Measurements from ENCODE around the gene USP34.
A peak's percentile ranks its signal among the peaks of the same experiment; 100 is the strongest.

The USP34 gene

GRCh38 chr2:61426267-61426897 lies 44.5 kb downstream of the USP34 start:
- no peaks in the 10 kb centered on the region for H3K4me1 ChIP-seq (ENCODE audit: control insufficient read depth in 2 of 2, insufficient read depth in 1 of 2, low read depth in 1 of 2, low read length in 2 of 2)
- no peak overlapping the region for H3K23ac ChIP-seq (ENCODE audit: low read depth, low read length, poor library complexity)
- no peak overlapping the region for H3K27ac ChIP-seq (replicated peaks; ENCODE audit: low read length)
- no peak overlapping the region for H4K8ac ChIP-seq (ENCODE audit: low read depth, low read length)
- H3K27me3 ChIP-seq (ENCODE audit: control insufficient read depth in 3 of 3, insufficient read depth in 3 of 3, low read depth in 1 of 3, low read length in 3 of 3): no peaks in the 10 kb centered on the region
- H2BK12ac ChIP-seq (ENCODE audit: low read length): no peak overlapping the region
- H2AFZ ChIP-seq (ENCODE audit: low read length): no peak overlapping the region
- H3K4me2 ChIP-seq (ENCODE audit: insufficient read depth, low read length, poor library complexity, severe bottlenecking): no peak overlapping the region
- peaks cover 0 to 3% of the 10 kb centered on the region in 2 donors for H3K9me3 ChIP-seq (replicated peaks in 1 of 2; ENCODE audit: control insufficient read depth in 2 of 2, insufficient read depth in 1 of 2, low read depth in 1 of 2, low read length in 2 of 2)
- no peak overlapping the region for H2BK120ac ChIP-seq (ENCODE audit: low read depth, low read length)
- H2BK15ac ChIP-seq (ENCODE audit: low read length): no peak overlapping the region
- DNase-seq (ENCODE audit: low spot score): peak; percentile 26
- H3K14ac ChIP-seq (ENCODE audit: low read length): no peak overlapping the region
- no peak overlapping the region for H3K9ac ChIP-seq (ENCODE audit: low read depth, low read length, poor library complexity)
- H2AK5ac ChIP-seq (ENCODE audit: low read depth, low read length): no peak overlapping the region
- peaks cover 3% of the 10 kb centered on the region for H3K79me1 ChIP-seq (ENCODE audit: low read depth, low read length)
- no CpG with 5 or more reads among the region's 6 CpGs for WGBS, 2 donors (ENCODE audit: extremely low coverage in 2 of 2, insufficient read length in 2 of 2, insufficient replicate concordance in 1 of 2)
- H2BK5ac ChIP-seq (ENCODE audit: low read length): no peak overlapping the region
- H3K18ac ChIP-seq (ENCODE audit: low read length): peak overlapping the region; percentile 31
- no peak overlapping the region for H3K4ac ChIP-seq (ENCODE audit: low read length)
- H4K91ac ChIP-seq (ENCODE audit: low read depth, low read length, poor library complexity): no peak overlapping the region
- no peaks in the 10 kb centered on the region for H3K36me3 ChIP-seq (replicated peaks in 1 of 2; ENCODE audit: control insufficient read depth in 2 of 2, insufficient read depth in 2 of 2, low read length in 2 of 2)
- no peak overlapping the region for H3K4me3 ChIP-seq (ENCODE audit: low read length in 2 of 2)

- Histone ChIP-seq H3K36me3 (replicated peaks in 1 of 2; ENCODE audit: control insufficient read depth in 2 of 2, insufficient read depth in 2 of 2, low read length in 2 of 2) (no peaks in the 10 kb centered on the region), H3K23ac (ENCODE audit: low read depth, low read length, poor library complexity) (no peak overlapping the region), H3K4me2 (ENCODE audit: insufficient read depth, low read length, poor library complexity, severe bottlenecking) (no peak overlapping the region), H3K14ac (ENCODE audit: low read length) (peak overlapping the region; percentile 25), H2BK15ac (ENCODE audit: low read length) (no peak overlapping the region), H3K79me1 (ENCODE audit: low read depth, low read length) (peaks cover 2% of the 10 kb centered on the region), H3K4me1 (ENCODE audit: control insufficient read depth in 2 of 2, insufficient read depth in 1 of 2, low read depth in 1 of 2, low read length in 2 of 2) (no peaks in the 10 kb centered on the region), H3K18ac (ENCODE audit: low read length) (peak overlapping the region; percentile 8), H2BK5ac (ENCODE audit: low read length) (no peak overlapping the region), H2AFZ (ENCODE audit: low read length) (no peak overlapping the region), H2BK12ac (ENCODE audit: low read length) (no peak overlapping the region), H3K4ac (ENCODE audit: low read length) (no peak overlapping the region), H3K4me3 (ENCODE audit: low read length in 2 of 2) (no peak overlapping the region), H3K9me3 (replicated peaks in 1 of 2; ENCODE audit: control insufficient read depth in 2 of 2, insufficient read depth in 1 of 2, low read depth in 1 of 2, low read length in 2 of 2) (peaks cover 0 to 3% of the 10 kb centered on the region in 2 donors), H4K8ac (ENCODE audit: low read depth, low read length) (no peak overlapping the region), H2BK120ac (ENCODE audit: low read depth, low read length) (no peak overlapping the region), H4K91ac (ENCODE audit: low read depth, low read length, poor library complexity) (no peak overlapping the region), H3K9ac (ENCODE audit: low read depth, low read length, poor library complexity) (no peak overlapping the region), H3K27ac (replicated peaks; ENCODE audit: low read length) (no peak overlapping the region), H3K27me3 (ENCODE audit: control insufficient read depth in 3 of 3, insufficient read depth in 3 of 3, low read depth in 1 of 3, low read length in 3 of 3) (no peaks in the 10 kb centered on the region), H2AK5ac (ENCODE audit: low read depth, low read length) (no peak overlapping the region)
- no CpG with 5 or more reads among the region's 6 CpGs for WGBS, 2 donors (ENCODE audit: extremely low coverage in 2 of 2, insufficient read length in 2 of 2, insufficient replicate concordance in 1 of 2)
- DNase-seq (ENCODE audit: low spot score): no peak
Observed at GRCh38 chr2:61425605-61426155, 45.2 kb downstream of the USP34 start.

GRCh38 chr2:61423714-61424113 lies 47.2 kb downstream of the USP34 start:
- Histone ChIP-seq H2BK15ac (ENCODE audit: low read length) (no peak overlapping the region), H3K9ac (ENCODE audit: low read depth, low read length, poor library complexity) (no peak overlapping the region), H3K79me1 (ENCODE audit: low read depth, low read length) (peaks cover 2% of the 10 kb centered on the region), H3K27ac (replicated peaks; ENCODE audit: low read length) (no peak overlapping the region), H3K4me3 (ENCODE audit: low read length in 2 of 2) (no peak overlapping the region), H3K14ac (ENCODE audit: low read length) (no peak overlapping the region), H3K18ac (ENCODE audit: low read length) (no peak overlapping the region), H3K4me1 (ENCODE audit: control insufficient read depth in 2 of 2, insufficient read depth in 1 of 2, low read depth in 1 of 2, low read length in 2 of 2) (no peaks in the 10 kb centered on the region), H2BK5ac (ENCODE audit: low read length) (no peak overlapping the region), H3K9me3 (replicated peaks in 1 of 2; ENCODE audit: control insufficient read depth in 2 of 2, insufficient read depth in 1 of 2, low read depth in 1 of 2, low read length in 2 of 2) (peaks cover 0 to 3% of the 10 kb centered on the region in 2 donors), H4K8ac (ENCODE audit: low read depth, low read length) (no peak overlapping the region), H3K4me2 (ENCODE audit: insufficient read depth, low read length, poor library complexity, severe bottlenecking) (no peak overlapping the region), H3K4ac (ENCODE audit: low read length) (no peak overlapping the region), H3K27me3 (ENCODE audit: control insufficient read depth in 3 of 3, insufficient read depth in 3 of 3, low read depth in 1 of 3, low read length in 3 of 3) (no peaks in the 10 kb centered on the region), H4K91ac (ENCODE audit: low read depth, low read length, poor library complexity) (no peak overlapping the region), H2AK5ac (ENCODE audit: low read depth, low read length) (no peak overlapping the region), H2BK120ac (ENCODE audit: low read depth, low read length) (no peak overlapping the region), H2BK12ac (ENCODE audit: low read length) (no peak overlapping the region), H3K23ac (ENCODE audit: low read depth, low read length, poor library complexity) (no peak overlapping the region), H2AFZ (ENCODE audit: low read length) (no peak overlapping the region), H3K36me3 (replicated peaks in 1 of 2; ENCODE audit: control insufficient read depth in 2 of 2, insufficient read depth in 2 of 2, low read length in 2 of 2) (peaks cover 0 to 15% of the 10 kb centered on the region in 2 donors)
- no CpG with 5 or more reads among the region's 3 CpGs for WGBS, 2 donors (ENCODE audit: extremely low coverage in 2 of 2, insufficient read length in 2 of 2, insufficient replicate concordance in 1 of 2)
- DNase-seq (ENCODE audit: low spot score): no peak

- H3K18ac ChIP-seq (ENCODE audit: low read length): no peak overlapping the region
- H3K9me3 ChIP-seq (replicated peaks in 1 of 2; ENCODE audit: control insufficient read depth in 2 of 2, insufficient read depth in 1 of 2, low read depth in 1 of 2, low read length in 2 of 2): peaks cover 0 to 3% of the 10 kb centered on the region in 2 donors
- no peak overlapping the region for H2BK15ac ChIP-seq (ENCODE audit: low read length)
- H4K91ac ChIP-seq (ENCODE audit: low read depth, low read length, poor library complexity): no peak overlapping the region
- no peak overlapping the region for H2BK5ac ChIP-seq (ENCODE audit: low read length)
- no peak overlapping the region for H2AFZ ChIP-seq (ENCODE audit: low read length)
- no peak overlapping the region for H4K8ac ChIP-seq (ENCODE audit: low read depth, low read length)
- no peak overlapping the region for H3K4ac ChIP-seq (ENCODE audit: low read length)
- no peak overlapping the region for H2BK120ac ChIP-seq (ENCODE audit: low read depth, low read length)
- DNase-seq (ENCODE audit: low spot score): no peak
- peaks cover 2% of the 10 kb centered on the region for H3K79me1 ChIP-seq (ENCODE audit: low read depth, low read length)
- peaks cover 2 to 29% of the 10 kb centered on the region in 2 donors for H3K36me3 ChIP-seq (replicated peaks in 1 of 2; ENCODE audit: control insufficient read depth in 2 of 2, insufficient read depth in 2 of 2, low read length in 2 of 2)
- H2AK5ac ChIP-seq (ENCODE audit: low read depth, low read length): no peak overlapping the region
- no peak overlapping the region for H3K23ac ChIP-seq (ENCODE audit: low read depth, low read length, poor library complexity)
- H3K27me3 ChIP-seq (ENCODE audit: control insufficient read depth in 3 of 3, insufficient read depth in 3 of 3, low read depth in 1 of 3, low read length in 3 of 3): no peaks in the 10 kb centered on the region
- no peak overlapping the region for H3K9ac ChIP-seq (ENCODE audit: low read depth, low read length, poor library complexity)
- WGBS, 2 donors (ENCODE audit: extremely low coverage in 2 of 2, insufficient read length in 2 of 2, insufficient replicate concordance in 1 of 2): no CpG with 5 or more reads among the region's 9 CpGs
- no peak overlapping the region for H3K4me3 ChIP-seq (ENCODE audit: low read length in 2 of 2)
- H3K4me1 ChIP-seq (ENCODE audit: control insufficient read depth in 2 of 2, insufficient read depth in 1 of 2, low read depth in 1 of 2, low read length in 2 of 2): no peaks in the 10 kb centered on the region
- no peak overlapping the region for H3K27ac ChIP-seq (replicated peaks; ENCODE audit: low read length)
- H3K4me2 ChIP-seq (ENCODE audit: insufficient read depth, low read length, poor library complexity, severe bottlenecking): no peak overlapping the region
- H3K14ac ChIP-seq (ENCODE audit: low read length): no peak overlapping the region
- H2BK12ac ChIP-seq (ENCODE audit: low read length): no peak overlapping the region
Observed at GRCh38 chr2:61421611-61422010, 49.3 kb downstream of the USP34 start.

Measured in neuronal stem cell (in vitro differentiated cells).